Ovary (tissue), 9 donors: Measurements from ENCODE around the gene TRMT44. TPM values are rescaled to one million over a fixed set of nuclear protein-coding genes. Genes with fewer than 3 reads are reported as not detected.

Experiments used
- DNase-seq, 5 donors: peaks; one replicate each; pipeline ENCODE4 v3.0.0-alpha.2; 2019 to 2020
- H3K27ac ChIP-seq, 2 donors: fragments of 200-600 bp; one replicate each; pipeline versions ENCODE4 v1.5.1 to v1.8.0; 2019 to 2022
- H3K27me3 ChIP-seq: fragments of 200-600 bp; one replicate; pipeline ENCODE4 v1.8.0; 2022
- H3K36me3 ChIP-seq: fragments of 200-600 bp; sonication (generic); one replicate; pipeline ENCODE4 v1.5.1; 2019
- H3K4me1 ChIP-seq: one replicate; pipeline ENCODE4 v1.8.1; 2013; ENCODE audit warnings: mild to moderate bottlenecking, moderate library complexity; ENCODE audit not compliant: insufficient read depth
- H3K4me3 ChIP-seq: fragments of 200-600 bp; sonication (generic); one replicate; pipeline ENCODE4 v1.5.1; 2017
- H3K9me3 ChIP-seq, 2 donors: fragments of 200-600 bp in 1 of 2; sonication (generic) in 1 of 2; one replicate each; pipeline versions ENCODE4 v1.5.1 to v1.8.1; 2013 to 2019; ENCODE audit warnings: mild to moderate bottlenecking in 1 of 2, moderate library complexity in 1 of 2
- EP300 ChIP-seq: sonication (generic); formaldehyde crosslinking; IDR thresholded peaks from one replicate; pipeline ENCODE4 v1.6.1; 2017; ENCODE audit warnings: antibody characterized with exemption
- POLR2A ChIP-seq: fragments of 450-650 bp; IDR thresholded peaks from one replicate; pipeline ENCODE4 v1.6.1; 2017; ENCODE audit warnings: antibody characterized with exemption, mild to moderate bottlenecking, moderate library complexity
- WGBS, 3 donors: extraction: QIAGEN DNeasy Blood & Tissue Kit in 1 of 3; methylation state at CpG; one replicate each; pipeline versions ENCODE4 v1.1.5 to v1.1.7; 2013 to 2017; 5-methylcytosine and 5-hydroxymethylcytosine counted together
- intact Hi-C, 4 donors: fragments of 100-400 bp; cut with DNase I; formaldehyde crosslinking; loops; one replicate each; pipeline versions ENCODE4 v1.11.0 to v1.15.1; 2022 to 2023
- polyA plus RNA-seq, 2 donors: library from polyadenylated mRNA; stranded (reverse); fragments of 200-250 nt in 1 of 2; fragments of 350-450 nt in 1 of 2; fragmentation: Illumina TruSeq in 1 of 2; extraction: RNeasy Lipid Tissue Mini Kit (QIAGEN cat#74804) in 1 of 2; gene quantifications; one replicate each; pipeline ENCODE4 v1.2.3, GENCODE V29; 2013 to 2014
- total RNA-seq, 7 donors: library from RNA; depleted of rRNA in 2 of 7; stranded (reverse); fragments of >200 nt in 2 of 7; fragmentation: NEBNext Ultra II Directional in 3 of 7; extraction: Animal tissue kit (Norgen Biotek cat#: 25700) in 3 of 7; gene quantifications; one replicate each; pipeline versions ENCODE4 v1.1.0 to v1.2.4, GENCODE V29; 2016 to 2023
- TF ChIP-seq, protein P1 (sequence below), 3 donors: fragments of 450-650 bp in 2 of 3; fragments of 200-600 bp in 1 of 3; IDR thresholded peaks; one replicate each; pipeline versions ENCODE4 v1.5.1 to v1.8.0; 2016 to 2022; ENCODE audit warnings: antibody characterized with exemption in 3 of 3, mild to moderate bottlenecking in 1 of 3
- donor health status: DM: no; HTN: no; CAD: no; lungs with moderate emphysema.
- donor health status: DM: no; HTN: no; CAD: no.
- donor health status: Bipolar disorder and iron deficiency.
- donor health status: DM: yes; HTN: yes; CAD: no.
- donor health status: DM: no; HTN: no; CAD: no.
- donor health status: DM: yes; HTN: yes; CAD: no.

The TRMT44 gene
- total and polyA plus RNA-seq, 9 donors: 14.6 to 54.8 (median 32.8) TPM

DNA sequence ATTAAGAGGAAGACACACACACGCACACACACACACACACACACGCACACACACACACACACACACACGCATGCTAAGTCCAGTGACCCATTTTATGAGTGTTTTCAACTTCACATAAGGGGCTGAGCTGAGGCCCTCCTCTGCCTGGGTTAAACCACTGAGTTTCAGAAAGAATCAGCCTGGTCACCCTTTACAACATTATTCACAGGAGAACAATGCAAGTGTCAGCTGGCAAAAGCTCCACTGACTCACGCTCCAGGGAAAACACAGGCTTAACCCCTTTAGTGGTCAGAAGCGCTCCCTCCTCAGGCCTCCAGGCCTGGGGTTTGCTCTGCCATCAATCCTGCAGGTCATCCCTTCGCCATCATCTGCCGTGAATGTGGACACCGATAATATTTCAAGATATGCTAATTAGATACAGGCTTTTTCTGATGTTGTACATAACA is 47.0 kb upstream of the TRMT44 start:
- intact Hi-C loops: no loop called here
- Histone ChIP-seq H3K36me3 (no peaks in the 10 kb centered on the region), H3K4me3 (no peak overlapping the region)

DNA sequence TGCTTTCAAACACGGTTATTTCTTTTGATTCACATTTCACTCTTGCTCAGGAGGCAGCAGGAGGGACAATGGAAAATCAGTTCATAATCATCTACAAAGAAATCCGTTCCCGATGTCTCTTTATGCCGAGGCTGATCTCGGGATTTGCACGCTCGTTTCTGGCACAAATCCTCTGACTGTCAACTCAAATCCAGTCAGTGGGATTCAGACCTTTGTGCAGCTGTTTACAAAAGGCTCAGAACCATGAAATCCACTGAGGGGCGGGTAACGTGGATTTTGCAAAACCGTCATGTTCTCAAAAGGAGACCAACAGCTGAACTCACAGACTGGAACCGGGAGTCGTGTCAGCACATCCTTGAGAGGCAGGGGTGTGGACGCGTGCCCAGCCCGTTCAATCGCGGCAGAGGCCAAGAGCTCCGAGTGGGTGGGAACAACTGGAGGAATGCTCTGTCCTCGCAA is 46.5 kb upstream of the TRMT44 start:
- no peaks in the 10 kb centered on the region for H3K9me3 ChIP-seq
- H3K36me3 ChIP-seq: no peaks in the 10 kb centered on the region
- intact Hi-C loops: no loop called here
- peak; percentile 79 to 90 (median 82) for DNase-seq
- WGBS, 3 donors: 9 to 20% (median 16%) methylated on average over 19 of the region's 19 CpGs
- H3K27ac ChIP-seq: peak overlapping the region in 1 of 2 donors; percentile 67
- no peaks in the 10 kb centered on the region for H3K27me3 ChIP-seq
- TF ChIP-seq POLR2A: no peak
- TF ChIP-seq EP300: no peak
- TF ChIP-seq, protein P1, sequence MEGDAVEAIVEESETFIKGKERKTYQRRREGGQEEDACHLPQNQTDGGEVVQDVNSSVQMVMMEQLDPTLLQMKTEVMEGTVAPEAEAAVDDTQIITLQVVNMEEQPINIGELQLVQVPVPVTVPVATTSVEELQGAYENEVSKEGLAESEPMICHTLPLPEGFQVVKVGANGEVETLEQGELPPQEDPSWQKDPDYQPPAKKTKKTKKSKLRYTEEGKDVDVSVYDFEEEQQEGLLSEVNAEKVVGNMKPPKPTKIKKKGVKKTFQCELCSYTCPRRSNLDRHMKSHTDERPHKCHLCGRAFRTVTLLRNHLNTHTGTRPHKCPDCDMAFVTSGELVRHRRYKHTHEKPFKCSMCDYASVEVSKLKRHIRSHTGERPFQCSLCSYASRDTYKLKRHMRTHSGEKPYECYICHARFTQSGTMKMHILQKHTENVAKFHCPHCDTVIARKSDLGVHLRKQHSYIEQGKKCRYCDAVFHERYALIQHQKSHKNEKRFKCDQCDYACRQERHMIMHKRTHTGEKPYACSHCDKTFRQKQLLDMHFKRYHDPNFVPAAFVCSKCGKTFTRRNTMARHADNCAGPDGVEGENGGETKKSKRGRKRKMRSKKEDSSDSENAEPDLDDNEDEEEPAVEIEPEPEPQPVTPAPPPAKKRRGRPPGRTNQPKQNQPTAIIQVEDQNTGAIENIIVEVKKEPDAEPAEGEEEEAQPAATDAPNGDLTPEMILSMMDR (IDR thresholded peaks at IDR 0.05): peak in 1 of 3 donors; percentile 15
- H3K4me1 ChIP-seq: peaks cover 23% of the 10 kb centered on the region
- no peak overlapping the region for H3K4me3 ChIP-seq

More for the DNA sequence above, 47.0 kb upstream of the TRMT44 start:
- Histone ChIP-seq H3K27me3 (no peaks in the 10 kb centered on the region), H3K27ac (peak overlapping the region in 1 of 2 donors; percentile 67), H3K4me1 (peaks cover 23% of the 10 kb centered on the region), H3K9me3 (no peaks in the 10 kb centered on the region)
- TF ChIP-seq POLR2A: no peak
- 16 to 23% (median 21%) methylated on average over 8 of the region's 8 CpGs for WGBS, 3 donors
- peak; percentile 66 to 84 (median 74) for DNase-seq

DNA sequence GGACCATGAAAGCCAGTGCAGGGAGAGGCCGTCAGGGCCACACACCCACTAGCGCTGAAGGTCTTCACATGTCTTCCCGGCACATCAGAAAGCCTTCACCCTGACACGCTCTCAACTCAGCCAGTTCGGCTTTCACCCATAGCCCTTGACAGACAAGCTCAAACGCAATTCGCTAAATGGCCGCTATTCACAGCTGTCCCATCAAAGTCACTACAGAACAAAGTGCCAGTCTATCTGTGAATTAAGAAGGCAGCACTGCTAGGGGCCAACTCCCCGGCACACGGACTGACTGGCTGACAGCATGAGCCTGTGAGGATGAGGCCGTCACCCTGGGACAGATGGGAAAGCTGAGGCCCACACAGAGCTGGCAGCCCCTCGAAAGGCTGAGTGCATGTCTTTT is 45.8 kb upstream of the TRMT44 start:
- no peaks in the 10 kb centered on the region for H3K36me3 ChIP-seq
- H3K4me1 ChIP-seq: peaks cover 23% of the 10 kb centered on the region
- 87 to 91% (median 87%) methylated on average over 12 of the region's 12 CpGs for WGBS, 3 donors
- H3K27me3 ChIP-seq: no peaks in the 10 kb centered on the region
- H3K27ac ChIP-seq: peak overlapping the region in 1 of 2 donors; percentile 67
- TF ChIP-seq POLR2A (no peak), EP300 (no peak)
- intact Hi-C loops: no loop called here
- H3K9me3 ChIP-seq: no peaks in the 10 kb centered on the region
- no peak for DNase-seq
- no peak overlapping the region for H3K4me3 ChIP-seq

DNA sequence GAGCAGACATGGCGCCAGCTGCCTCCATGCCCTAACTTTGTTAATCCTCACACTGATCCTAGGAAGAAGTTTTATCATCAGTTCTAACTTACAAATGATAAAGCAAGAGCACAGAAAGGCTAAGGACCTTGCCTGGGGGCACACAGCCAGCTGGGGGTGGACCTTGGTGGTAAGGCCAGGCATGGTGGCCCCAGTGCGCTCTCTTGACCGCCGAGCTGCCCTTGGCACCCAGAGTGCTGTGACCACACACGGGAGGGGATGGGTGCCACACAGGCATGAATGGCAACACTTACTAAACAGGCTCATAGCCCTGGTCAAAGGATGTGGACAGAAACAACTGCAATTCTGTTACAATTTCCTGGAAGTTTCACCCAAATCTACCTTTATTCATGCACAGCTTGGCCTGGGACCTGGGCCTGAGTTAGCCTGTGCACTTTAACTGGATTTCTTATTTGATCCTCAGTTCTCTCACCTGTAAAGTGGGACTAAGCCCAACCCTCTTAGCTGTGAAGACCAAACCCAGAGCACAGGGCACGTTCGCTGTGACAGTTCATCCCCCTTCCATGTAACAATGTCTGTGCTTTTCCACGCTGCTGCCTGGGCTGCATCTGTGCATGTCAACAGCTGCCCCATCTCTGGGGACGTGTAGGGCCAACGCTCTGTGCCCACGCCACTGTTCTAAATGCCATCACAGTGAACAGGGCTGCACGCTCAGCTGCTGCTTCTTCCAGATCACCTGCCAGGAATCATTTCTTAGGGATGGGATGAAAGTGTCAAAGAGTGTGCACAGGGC is 44.9 kb upstream of the TRMT44 start:
- no peaks in the 10 kb centered on the region for H3K27me3 ChIP-seq
- WGBS, 3 donors: 95 to 96% (median 95%) methylated on average over 12 of the region's 12 CpGs
- no peak overlapping the region for H3K27ac ChIP-seq
- no peaks in the 10 kb centered on the region for H3K9me3 ChIP-seq
- TF ChIP-seq, protein P1 (IDR thresholded peaks at IDR 0.05): no peak
- TF ChIP-seq POLR2A (no peak), EP300 (no peak)
- DNase-seq: no peak
- no peaks in the 10 kb centered on the region for H3K36me3 ChIP-seq
- peaks cover 23% of the 10 kb centered on the region for H3K4me1 ChIP-seq
- intact Hi-C loops: no loop called here
- H3K4me3 ChIP-seq: no peak overlapping the region

DNA sequence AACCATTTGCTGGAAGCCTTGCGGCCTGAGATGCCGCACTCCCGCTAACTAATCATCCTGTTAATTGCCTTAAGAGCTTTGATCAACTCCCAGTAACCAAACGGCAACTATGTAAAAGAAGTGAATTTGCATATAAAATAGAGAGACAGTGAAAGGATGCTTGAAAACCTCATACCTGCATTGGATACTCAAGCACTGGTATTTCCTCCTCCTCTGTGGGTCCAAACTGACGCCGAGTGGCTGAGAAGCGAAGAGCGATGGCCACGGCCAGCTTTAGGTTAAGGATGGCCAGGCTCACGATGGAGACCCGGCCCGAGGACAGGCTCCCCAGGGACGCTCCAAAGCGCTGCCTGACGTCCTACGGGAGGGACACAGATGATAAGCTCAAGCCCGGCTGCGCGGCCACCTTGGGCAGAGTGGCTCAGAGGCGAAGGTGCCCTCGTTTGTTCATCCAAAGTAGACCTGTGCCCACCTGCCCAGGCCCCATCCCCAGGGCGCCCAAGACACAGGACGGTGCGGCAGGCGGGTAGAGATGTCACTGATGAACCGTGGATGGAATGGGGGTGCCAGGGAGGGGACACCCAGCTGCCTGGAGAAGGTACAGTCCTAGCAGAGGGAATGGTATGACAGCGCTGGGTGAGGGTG is 43.7 kb upstream of the TRMT44 start:
- Histone ChIP-seq H3K36me3 (no peaks in the 10 kb centered on the region), H3K27ac (no peak overlapping the region), H3K4me3 (no peak overlapping the region), H3K9me3 (no peaks in the 10 kb centered on the region), H3K27me3 (no peaks in the 10 kb centered on the region), H3K4me1 (peaks cover 20% of the 10 kb centered on the region)
- DNase-seq: no peak
- intact Hi-C loops: no loop called here
- TF ChIP-seq EP300: no peak
- TF ChIP-seq, protein P1 (IDR thresholded peaks at IDR 0.05): no peak
- no peak for TF ChIP-seq POLR2A
- 94 to 96% (median 95%) methylated on average over 27 of the region's 27 CpGs for WGBS, 3 donors
